ENCODE results near the gene TMEM222.

Gene TMEM222

GRCh38 chr1:27374362-27375086 is 52.6 kb downstream of the TMEM222 start, which contains the start of gene FCN3:
TSS of gene FCN3 (minus strand) at chr1:27374824. CDS start at chr1:27374818, 6 bp downstream.
- DNase-seq = no peak
- Histone ChIP-seq H3K27ac (ENCODE audit: low read length) (no peak within 1 kb of the TSS), H3K4me1 (ENCODE audit: low read length) (no peaks in the 10 kb centered on the region), H3K4me3 (ENCODE audit: low read length) (no peak within 1 kb of the TSS), H3K4me2 (ENCODE audit: low read depth, low read length) (no peak within 1 kb of the TSS), H3K27me3 (replicated peaks; ENCODE audit: insufficient read depth, low read length) (0 out of 2 replicates have a peak, but pooled peaks cover 2% of the 10 kb centered on the region), H3F3A (ENCODE audit: insufficient read depth, low read length) (no peaks in the 10 kb centered on the region), H3K9me3 (replicated peaks; ENCODE audit: insufficient read depth, low read length) (no peaks in the 10 kb centered on the region), H4K20me1 (ENCODE audit: insufficient read depth, low read length) (no peaks in the 10 kb centered on the region), H3K79me2 (ENCODE audit: low read length) (no peaks in the 10 kb centered on the region), H3K9ac (ENCODE audit: low read length) (no peak within 1 kb of the TSS), H3K9me2 (replicated peaks; ENCODE audit: insufficient read depth, low read length) (no peaks in the 10 kb centered on the region), H2AFZ (ENCODE audit: low read length) (no peak within 1 kb of the TSS), H3K36me3 (replicated peaks; ENCODE audit: insufficient read depth, low read length) (no peaks in the 10 kb centered on the region)
- TF ChIP-seq CTCF (IDR thresholded peaks at IDR 0.05; ENCODE audit: low read length) (no peak), EZH2 (optimal IDR thresholded peaks at IDR 0.05; ENCODE audit: low read depth, low read length) (no peak), EZH2phosphoT487 (IDR thresholded peaks at IDR 0.05; ENCODE audit: low read length) (no peak)

GRCh38 chr1:27377760-27378495 is 56.0 kb downstream of the TMEM222 start:
- DNase-seq = no peak
- H3K4me1 ChIP-seq (ENCODE audit: low read length) = no peaks in the 10 kb centered on the region
- TF ChIP-seq EZH2 (optimal IDR thresholded peaks at IDR 0.05; ENCODE audit: low read depth, low read length) (no peak), CTCF (IDR thresholded peaks at IDR 0.05; ENCODE audit: low read length) (no peak), EZH2phosphoT487 (IDR thresholded peaks at IDR 0.05; ENCODE audit: low read length) (no peak)
- no peak overlapping the region for H2AFZ ChIP-seq (ENCODE audit: low read length)
- 0 out of 2 replicates have a peak, but pooled peaks cover 9% of the 10 kb centered on the region for H3K27me3 ChIP-seq (replicated peaks; ENCODE audit: insufficient read depth, low read length)
- no peaks in the 10 kb centered on the region for H3K9me2 ChIP-seq (replicated peaks; ENCODE audit: insufficient read depth, low read length)
- no peak overlapping the region for H3K4me2 ChIP-seq (ENCODE audit: low read depth, low read length)
- no peak overlapping the region for H3K9ac ChIP-seq (ENCODE audit: low read length)
- no peaks in the 10 kb centered on the region for H3K36me3 ChIP-seq (replicated peaks; ENCODE audit: insufficient read depth, low read length)
- no peak overlapping the region for H3K27ac ChIP-seq (ENCODE audit: low read length)
- no peaks in the 10 kb centered on the region for H4K20me1 ChIP-seq (ENCODE audit: insufficient read depth, low read length)
- no peaks in the 10 kb centered on the region for H3K79me2 ChIP-seq (ENCODE audit: low read length)
- no peaks in the 10 kb centered on the region for H3K9me3 ChIP-seq (replicated peaks; ENCODE audit: insufficient read depth, low read length)
- H3F3A ChIP-seq (ENCODE audit: insufficient read depth, low read length) = no peaks in the 10 kb centered on the region
- no peak overlapping the region for H3K4me3 ChIP-seq (ENCODE audit: low read length)

- DNase-seq = no peak
- Histone ChIP-seq H3K79me2 (ENCODE audit: low read length) (no peaks in the 10 kb centered on the region), H3K4me2 (ENCODE audit: low read depth, low read length) (no peak overlapping the region), H3K9me3 (replicated peaks; ENCODE audit: insufficient read depth, low read length) (no peaks in the 10 kb centered on the region), H3K27me3 (replicated peaks; ENCODE audit: insufficient read depth, low read length) (0 out of 2 replicates have a peak, but pooled peaks cover 9% of the 10 kb centered on the region), H4K20me1 (ENCODE audit: insufficient read depth, low read length) (no peaks in the 10 kb centered on the region), H2AFZ (ENCODE audit: low read length) (no peak overlapping the region), H3K4me1 (ENCODE audit: low read length) (no peaks in the 10 kb centered on the region), H3K27ac (ENCODE audit: low read length) (no peak overlapping the region), H3K36me3 (replicated peaks; ENCODE audit: insufficient read depth, low read length) (no peaks in the 10 kb centered on the region), H3K9ac (ENCODE audit: low read length) (no peak overlapping the region), H3K4me3 (ENCODE audit: low read length) (no peak overlapping the region), H3F3A (ENCODE audit: insufficient read depth, low read length) (no peaks in the 10 kb centered on the region), H3K9me2 (replicated peaks; ENCODE audit: insufficient read depth, low read length) (no peaks in the 10 kb centered on the region)
- TF ChIP-seq EZH2phosphoT487 (IDR thresholded peaks at IDR 0.05; ENCODE audit: low read length) (no peak), CTCF (IDR thresholded peaks at IDR 0.05; ENCODE audit: low read length) (no peak), EZH2 (optimal IDR thresholded peaks at IDR 0.05; ENCODE audit: low read depth, low read length) (no peak)
Measured at GRCh38 chr1:27379564-27380122, 57.7 kb downstream of the TMEM222 start.

Measured in MM.1S (cell line).